ENCODE results near the gene AOPEP.

DNA sequence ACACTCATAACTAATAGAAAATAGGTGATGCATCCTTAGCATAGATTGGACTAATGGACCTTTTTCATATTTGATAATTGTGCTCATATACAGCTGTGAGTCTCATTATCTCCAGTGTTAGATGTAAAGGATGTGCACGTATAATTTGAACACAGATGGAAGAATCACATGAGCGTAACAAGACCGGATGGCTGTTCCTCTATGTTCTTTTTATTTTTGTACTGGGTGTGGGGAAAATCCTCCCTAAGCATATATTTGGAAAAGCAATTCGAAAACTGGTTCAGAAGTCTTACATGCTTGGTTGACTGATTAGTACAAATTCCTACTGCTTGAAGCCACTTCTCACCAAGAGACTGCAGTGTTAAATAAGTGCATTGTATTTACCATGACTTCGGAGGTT lies 230.2 kb downstream of the AOPEP start:
- TF ChIP-seq, protein P1, sequence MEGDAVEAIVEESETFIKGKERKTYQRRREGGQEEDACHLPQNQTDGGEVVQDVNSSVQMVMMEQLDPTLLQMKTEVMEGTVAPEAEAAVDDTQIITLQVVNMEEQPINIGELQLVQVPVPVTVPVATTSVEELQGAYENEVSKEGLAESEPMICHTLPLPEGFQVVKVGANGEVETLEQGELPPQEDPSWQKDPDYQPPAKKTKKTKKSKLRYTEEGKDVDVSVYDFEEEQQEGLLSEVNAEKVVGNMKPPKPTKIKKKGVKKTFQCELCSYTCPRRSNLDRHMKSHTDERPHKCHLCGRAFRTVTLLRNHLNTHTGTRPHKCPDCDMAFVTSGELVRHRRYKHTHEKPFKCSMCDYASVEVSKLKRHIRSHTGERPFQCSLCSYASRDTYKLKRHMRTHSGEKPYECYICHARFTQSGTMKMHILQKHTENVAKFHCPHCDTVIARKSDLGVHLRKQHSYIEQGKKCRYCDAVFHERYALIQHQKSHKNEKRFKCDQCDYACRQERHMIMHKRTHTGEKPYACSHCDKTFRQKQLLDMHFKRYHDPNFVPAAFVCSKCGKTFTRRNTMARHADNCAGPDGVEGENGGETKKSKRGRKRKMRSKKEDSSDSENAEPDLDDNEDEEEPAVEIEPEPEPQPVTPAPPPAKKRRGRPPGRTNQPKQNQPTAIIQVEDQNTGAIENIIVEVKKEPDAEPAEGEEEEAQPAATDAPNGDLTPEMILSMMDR (conservative IDR thresholded peaks at IDR 0.05 in 1 of 2, IDR thresholded peaks at IDR 0.05 in 1 of 2; ENCODE audit: low read depth in 1 of 2, low read length in 2 of 2) = no peak
- TF ChIP-seq EZH2 (IDR thresholded peaks at IDR 0.05; ENCODE audit: low read length, missing control alignments) = no peak
